Neural crest cell (in vitro differentiated cells): ENCODE data around the gene HS6ST2. TPM values are rescaled to one million over a fixed set of nuclear protein-coding genes. Genes with fewer than 3 reads are reported as not detected.
A peak's percentile ranks its signal among the peaks of the same experiment; 100 is the strongest.

Experiments
- DNase-seq: peaks from one replicate; pipeline ENCODE4 v3.0.0; 2021; ENCODE audit warnings: low read depth, mixed read lengths, low spot score
- H3K27ac Mint-ChIP-seq: one replicate; pipeline ENCODE4 v1.8.0; 2021; ENCODE audit warnings: mild to moderate bottlenecking, mixed read lengths; ENCODE audit not compliant: unreplicated experiment
- H3K27me3 Mint-ChIP-seq: 2 replicates; pipeline ENCODE4 v1.8.0; 2021; ENCODE audit warnings: low read depth, mild to moderate bottlenecking, mixed read lengths
- H3K36me3 Mint-ChIP-seq: 2 replicates; pipeline ENCODE4 v1.8.0; 2021; ENCODE audit warnings: low read depth, mild to moderate bottlenecking, mixed read lengths
- H3K4me1 Mint-ChIP-seq: 2 replicates; pipeline ENCODE4 v1.8.0; 2021; ENCODE audit warnings: mixed read lengths
- H3K4me3 Mint-ChIP-seq: one replicate; pipeline ENCODE4 v1.8.0; 2021; ENCODE audit warnings: mild to moderate bottlenecking, mixed read lengths
- H3K9me3 Mint-ChIP-seq: 2 replicates; pipeline ENCODE4 v1.8.0; 2021; ENCODE audit warnings: mixed read lengths
- CTCF ChIP-seq: fragments of 200-600 bp; sonication (generic); conservative IDR thresholded peaks from 2 replicates; pipeline ENCODE4 v1.5.0; 2021; ENCODE audit warnings: antibody characterized with exemption, mild to moderate bottlenecking
- total RNA-seq: library from RNA; stranded (reverse); gene quantifications from 2 replicates; pipeline ENCODE4 v1.2.1, GENCODE V29; 2021

Gene HS6ST2
- total RNA-seq, 1 donor from 2014 or later, result 13.9 TPM

GRCh38 chrX:132730726-132731125 lies 227.7 kb downstream of the HS6ST2 start:
- TF ChIP-seq CTCF, result no peak
- Mint-ChIP-seq H3K9me3 (peaks cover under 1% of the 10 kb centered on the region), H3K36me3 (peaks cover under 1% of the 10 kb centered on the region), H3K4me3 (no peak overlapping the region), H3K27ac (no peak overlapping the region), H3K4me1 (no peaks in the 10 kb centered on the region), H3K27me3 (no peaks in the 10 kb centered on the region)
- DNase-seq, result no peak

- no peak overlapping the region for H3K4me3 Mint-ChIP-seq
- no peak for TF ChIP-seq CTCF
- no peak overlapping the region for H3K27ac Mint-ChIP-seq
- no peaks in the 10 kb centered on the region for H3K27me3 Mint-ChIP-seq
- DNase-seq, result no peak
- no peaks in the 10 kb centered on the region for H3K4me1 Mint-ChIP-seq
- H3K9me3 Mint-ChIP-seq, result peaks cover 5% of the 10 kb centered on the region
- H3K36me3 Mint-ChIP-seq, result peaks cover 5% of the 10 kb centered on the region
Measured at GRCh38 chrX:132730266-132730665, 228.2 kb downstream of the HS6ST2 start.

DNA sequence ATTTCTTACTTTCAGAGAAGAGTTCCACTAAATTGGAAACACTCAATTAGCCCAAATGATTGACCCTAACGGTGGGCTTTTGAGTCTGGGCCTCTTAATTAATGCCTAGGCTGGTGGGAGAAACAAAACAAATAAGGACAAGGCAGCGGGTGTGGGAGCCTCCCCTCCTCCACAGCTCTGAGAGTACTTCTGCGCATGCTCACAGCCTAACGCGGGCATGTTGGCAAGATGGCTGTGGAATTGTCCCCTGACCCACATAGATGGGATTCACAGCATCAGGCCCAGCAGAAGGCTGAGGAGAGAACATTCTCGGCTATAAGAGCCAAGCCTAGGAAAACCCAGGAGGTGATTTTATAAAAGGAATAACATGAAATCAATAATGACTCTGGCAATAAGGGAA lies 230.1 kb downstream of the HS6ST2 start:
- Mint-ChIP-seq H3K4me1 (no peaks in the 10 kb centered on the region), H3K36me3 (peaks cover 8% of the 10 kb centered on the region), H3K27me3 (no peaks in the 10 kb centered on the region), H3K27ac (no peak overlapping the region), H3K4me3 (no peak overlapping the region), H3K9me3 (peaks cover 11% of the 10 kb centered on the region)
- no peak for DNase-seq
- no peak for TF ChIP-seq CTCF

GRCh38 chrX:132718431-132718958 lies 239.9 kb downstream of the HS6ST2 start:
- peaks cover 12% of the 10 kb centered on the region for H3K9me3 Mint-ChIP-seq
- H3K27me3 Mint-ChIP-seq, result no peaks in the 10 kb centered on the region
- H3K36me3 Mint-ChIP-seq, result peaks cover 5% of the 10 kb centered on the region
- no peak for DNase-seq
- no peaks in the 10 kb centered on the region for H3K4me1 Mint-ChIP-seq
- no peak for TF ChIP-seq CTCF
- no peak overlapping the region for H3K27ac Mint-ChIP-seq
- H3K4me3 Mint-ChIP-seq, result no peak overlapping the region

DNA sequence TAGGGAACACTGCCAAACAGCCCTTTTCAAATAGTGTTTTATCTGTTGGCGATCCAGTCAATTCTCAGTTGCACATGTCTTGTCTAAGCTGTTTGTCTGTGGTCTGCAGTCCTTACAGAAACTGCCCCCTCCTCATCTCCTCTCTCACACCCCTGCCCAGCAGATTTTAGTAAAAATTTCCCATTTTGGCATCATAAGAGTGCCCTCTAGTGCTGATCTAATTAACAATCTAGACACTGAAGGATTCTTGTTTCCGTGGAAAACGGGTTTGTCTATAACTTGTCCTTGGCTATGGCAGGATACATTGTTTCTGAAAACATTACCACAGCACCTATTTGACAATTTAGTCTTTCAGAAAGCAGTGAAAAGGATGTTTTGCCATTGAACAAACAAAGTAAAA lies 242.4 kb downstream of the HS6ST2 start:
- Mint-ChIP-seq H3K9me3 (peaks cover 5% of the 10 kb centered on the region), H3K36me3 (no peaks in the 10 kb centered on the region), H3K4me3 (no peak overlapping the region), H3K27ac (no peak overlapping the region), H3K4me1 (no peaks in the 10 kb centered on the region), H3K27me3 (no peaks in the 10 kb centered on the region)
- TF ChIP-seq CTCF, result peak; percentile 56
- no peak for DNase-seq
